HG03469 (cell line): ENCODE measurements around the gene OASL.
"Not testable (repeated sequence)": the region's sequence is repeated elsewhere in the genome, so short reads cannot be mapped to it uniquely, and the experiment has no call there.

ENCODE experiments used
- ATAC-seq: cut with Tn5 transposase; IDR thresholded peaks from one replicate; pipeline ENCODE4 v1.9.1; 2021; ENCODE audit warnings: mild to moderate bottlenecking, moderate library complexity, moderate number of reproducible peaks; ENCODE audit not compliant: unreplicated experiment

OASL gene

GRCh38 chr12:121060149-121061001, 21.3 kb upstream of the OASL start:
- peak; percentile 69 for ATAC-seq

- no peak for ATAC-seq
Observed at GRCh38 chr12:121059031-121059898, 20.2 kb upstream of the OASL start.

- no peak for ATAC-seq
Observed at GRCh38 chr12:121057794-121058193, 18.7 kb upstream of the OASL start.

GRCh38 chr12:121053706-121054105, 14.7 kb upstream of the OASL start:
- no peak for ATAC-seq

GRCh38 chr12:121050725-121051124, 11.7 kb upstream of the OASL start:
- ATAC-seq, result no peak

- no peak for ATAC-seq
Observed at GRCh38 chr12:121048442-121048841, 9.4 kb upstream of the OASL start.

- not testable (repeated sequence) for ATAC-seq
Observed at GRCh38 chr12:121047400-121047799, 8.4 kb upstream of the OASL start.

- no peak for ATAC-seq
Observed at GRCh38 chr12:121043067-121043466, 4.0 kb upstream of the OASL start.

GRCh38 chr12:121036810-121037326, 2.2 kb downstream of the OASL start:
- ATAC-seq, result no peak

- ATAC-seq, result no peak
Observed at GRCh38 chr12:121034616-121035305, 4.3 kb downstream of the OASL start.

GRCh38 chr12:121033625-121034349, 5.3 kb downstream of the OASL start:
- ATAC-seq, result no peak

- no peak for ATAC-seq
Observed at GRCh38 chr12:121030576-121031212, 8.4 kb downstream of the OASL start.

GRCh38 chr12:121026274-121027045, 12.6 kb downstream of the OASL start:
- ATAC-seq, result no peak

GRCh38 chr12:121025442-121026226, 13.4 kb downstream of the OASL start:
- ATAC-seq, result no peak

GRCh38 chr12:121023799-121024198, 15.2 kb downstream of the OASL start:
- no peak for ATAC-seq

GRCh38 chr12:121022713-121023112, 16.3 kb downstream of the OASL start:
- no peak for ATAC-seq

GRCh38 chr12:121021754-121022153, 17.3 kb downstream of the OASL start:
- no peak for ATAC-seq

GRCh38 chr12:121018860-121019617, 20.0 kb downstream of the OASL start:
- ATAC-seq, result no peak
